ENCODE measurements around the gene TRAF5. TPM values are rescaled to one million over a fixed set of nuclear protein-coding genes. Genes with fewer than 3 reads are reported as not detected.

Gene TRAF5
- total RNA-seq, 1 experiment from 2014 or later, result 15.2 TPM

- TF ChIP-seq CTCF (IDR thresholded peaks at IDR 0.05; ENCODE audit: unreplicated experiment), result no peak
- Mint-ChIP-seq H3K27me3 (ENCODE audit: unreplicated experiment) (no peaks in the 10 kb centered on the region), H3K4me1 (ENCODE audit: low read depth, unreplicated experiment) (peaks cover 28% of the 10 kb centered on the region), H3K4me3 (ENCODE audit: low read depth, unreplicated experiment) (no peak overlapping the region), H3K9me3 (ENCODE audit: low read depth, unreplicated experiment) (no peaks in the 10 kb centered on the region), H3K27ac (ENCODE audit: unreplicated experiment) (no peak overlapping the region), H3K36me3 (ENCODE audit: insufficient read depth, unreplicated experiment) (peaks cover 13% of the 10 kb centered on the region)
- CTCF ChIA-PET, result no interaction called here
- DNase-seq, result no peak
- intact Hi-C loops (cut with micrococcal nuclease; ENCODE audit: unreplicated experiment), result no loop called here
- BruUV-seq (replicated peaks), result no TSS peak
Measured at GRCh38 chr1:211420389-211420788, 93.8 kb downstream of the TRAF5 start.

GRCh38 chr1:211420845-211421454 is 94.3 kb downstream of the TRAF5 start:
- intact Hi-C loops (cut with micrococcal nuclease; ENCODE audit: unreplicated experiment), result no loop called here
- no TSS peak for BruUV-seq (replicated peaks)
- H3K27me3 Mint-ChIP-seq (ENCODE audit: unreplicated experiment), result no peaks in the 10 kb centered on the region
- DNase-seq, result no peak
- no peaks in the 10 kb centered on the region for H3K9me3 Mint-ChIP-seq (ENCODE audit: low read depth, unreplicated experiment)
- H3K36me3 Mint-ChIP-seq (ENCODE audit: insufficient read depth, unreplicated experiment), result peaks cover 13% of the 10 kb centered on the region
- no peak overlapping the region for H3K4me3 Mint-ChIP-seq (ENCODE audit: low read depth, unreplicated experiment)
- H3K27ac Mint-ChIP-seq (ENCODE audit: unreplicated experiment), result no peak overlapping the region
- no peak for TF ChIP-seq CTCF (IDR thresholded peaks at IDR 0.05; ENCODE audit: unreplicated experiment)
- H3K4me1 Mint-ChIP-seq (ENCODE audit: low read depth, unreplicated experiment), result peaks cover 23% of the 10 kb centered on the region
- CTCF ChIA-PET, result no interaction called here

GRCh38 chr1:211424018-211424417 is 97.4 kb downstream of the TRAF5 start:
- no peak for DNase-seq
- no peak overlapping the region for H3K27ac Mint-ChIP-seq (ENCODE audit: unreplicated experiment)
- intact Hi-C loops (cut with micrococcal nuclease; ENCODE audit: unreplicated experiment), result no loop called here
- TF ChIP-seq CTCF (IDR thresholded peaks at IDR 0.05; ENCODE audit: unreplicated experiment), result no peak
- peaks cover 9% of the 10 kb centered on the region for H3K4me1 Mint-ChIP-seq (ENCODE audit: low read depth, unreplicated experiment)
- no TSS peak for BruUV-seq (replicated peaks)
- H3K27me3 Mint-ChIP-seq (ENCODE audit: unreplicated experiment), result no peaks in the 10 kb centered on the region
- H3K36me3 Mint-ChIP-seq (ENCODE audit: insufficient read depth, unreplicated experiment), result no peaks in the 10 kb centered on the region
- CTCF ChIA-PET, result no interaction called here
- H3K4me3 Mint-ChIP-seq (ENCODE audit: low read depth, unreplicated experiment), result no peak overlapping the region
- H3K9me3 Mint-ChIP-seq (ENCODE audit: low read depth, unreplicated experiment), result no peaks in the 10 kb centered on the region

Other genes with a start within 250 kb of the TRAF5 start
- gene KCNH1, start 192.7 kb upstream of the TRAF5 start, total RNA-seq (2022), result not detected in 2 replicates
- gene RCOR3, start 67.5 kb upstream of the TRAF5 start, total RNA-seq (2022), result 48.0 and 54.1 TPM in 2 replicates
- not detected in 2 replicates for gene RD3, start 165.3 kb downstream of the TRAF5 start, total RNA-seq (2022)

Data from Calu3 (cell line).